GM21390 (cell line): ENCODE results near the gene STAG1.
A peak's percentile ranks its signal among the peaks of the same experiment; 100 is the strongest.
"Not testable (repeated sequence)": the region's sequence is repeated elsewhere in the genome, so short reads cannot be mapped to it uniquely, and the experiment has no call there.

Experiments
- ATAC-seq: cut with Tn5 transposase; IDR thresholded peaks from one replicate; pipeline ENCODE4 v1.9.1; 2021; ENCODE audit not compliant: unreplicated experiment

Gene STAG1

DNA sequence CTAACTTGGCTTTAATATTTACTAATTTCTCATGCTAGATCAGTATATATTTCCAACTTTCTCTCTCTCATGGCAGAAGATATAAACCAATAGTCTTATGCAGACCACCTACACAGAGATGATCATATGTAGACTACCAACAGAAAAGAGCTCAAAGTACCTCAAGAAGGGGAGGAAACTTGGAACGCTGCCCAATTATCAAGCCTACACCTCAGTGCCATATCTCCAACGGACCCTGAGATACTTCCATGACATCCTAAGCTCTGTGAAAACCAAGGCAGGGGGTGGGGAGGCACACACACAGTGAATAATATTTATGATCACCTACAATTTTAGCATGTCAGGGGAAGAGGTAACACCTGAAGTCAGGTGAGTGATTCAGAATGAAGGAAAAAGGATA is 100.6 kb downstream of the STAG1 start:
- ATAC-seq: no peak

DNA sequence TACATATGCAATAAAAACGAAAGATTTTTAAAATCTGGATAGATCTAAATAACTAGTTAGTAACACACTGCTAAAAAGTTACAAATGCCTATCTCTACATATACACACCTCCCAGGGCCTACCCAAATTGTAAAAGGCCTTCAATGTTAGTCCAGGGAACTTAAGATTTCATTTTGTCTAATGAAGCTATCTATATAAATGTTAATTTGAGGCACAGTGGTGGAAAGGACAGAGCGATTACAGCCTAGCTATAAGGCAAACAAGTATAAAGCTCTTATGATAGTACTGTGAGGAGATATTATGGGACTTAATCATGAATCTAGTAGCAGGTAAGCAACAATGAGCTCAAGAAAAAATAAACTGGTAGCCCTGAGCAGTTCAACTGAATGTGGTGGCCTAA is 101.7 kb downstream of the STAG1 start:
- ATAC-seq: no peak

DNA sequence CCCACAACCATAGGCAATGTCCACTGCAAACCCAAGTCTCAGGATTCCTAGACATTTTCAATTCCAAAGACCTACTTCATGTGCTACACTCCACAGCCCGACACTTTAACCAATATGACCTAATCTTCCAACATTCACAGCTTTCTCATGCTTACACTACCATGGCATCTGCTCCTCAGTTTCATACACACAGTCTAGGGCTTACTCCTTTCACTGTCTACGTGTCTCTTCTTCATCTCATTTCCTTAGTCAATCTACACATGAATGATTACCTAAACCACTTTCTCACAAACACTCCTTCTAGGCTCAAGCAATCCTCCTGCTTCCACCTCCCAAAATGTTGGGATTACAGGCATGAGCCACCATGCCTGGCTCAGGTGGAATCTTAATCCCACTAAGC is 106.3 kb downstream of the STAG1 start:
- peak; percentile 91 for ATAC-seq

DNA sequence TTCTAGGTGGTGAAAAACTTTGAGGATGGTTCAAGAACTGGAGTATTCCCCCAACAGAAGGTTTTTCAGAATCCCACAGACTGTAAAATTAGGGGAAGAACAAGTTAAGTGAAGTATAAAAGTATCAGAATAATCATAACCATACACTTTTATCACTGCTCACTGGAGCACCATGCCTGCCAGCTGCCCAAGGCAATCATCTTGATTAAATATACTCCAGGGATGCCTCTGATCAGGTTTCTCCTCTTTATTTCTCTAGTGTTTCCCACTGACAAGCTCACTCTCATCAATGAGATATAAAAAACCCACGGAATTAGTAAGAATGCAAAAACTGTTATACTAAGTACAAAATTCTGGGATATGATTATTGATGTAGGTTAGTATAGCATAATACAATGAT is 108.0 kb downstream of the STAG1 start:
- ATAC-seq: no peak

DNA sequence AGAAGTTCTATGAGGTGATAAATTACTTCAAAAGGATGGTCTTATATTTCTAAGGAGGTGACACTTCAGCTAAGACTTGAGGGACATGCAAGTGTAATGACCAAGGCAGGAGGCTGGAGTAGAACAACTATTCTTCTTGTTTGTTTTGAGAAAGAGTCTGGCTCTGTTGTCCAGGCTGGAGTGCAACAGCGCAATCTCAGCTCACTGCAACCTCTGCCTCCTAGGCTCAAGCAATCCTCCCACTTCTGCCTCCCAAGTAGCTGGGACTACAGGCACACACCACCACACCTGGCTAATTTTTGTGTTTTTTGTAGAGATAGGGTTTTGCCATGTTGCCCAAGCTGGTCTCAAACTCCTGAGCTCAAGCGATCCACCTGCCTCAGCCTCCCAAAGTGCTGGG is 108.8 kb downstream of the STAG1 start:
- not testable (repeated sequence) for ATAC-seq

DNA sequence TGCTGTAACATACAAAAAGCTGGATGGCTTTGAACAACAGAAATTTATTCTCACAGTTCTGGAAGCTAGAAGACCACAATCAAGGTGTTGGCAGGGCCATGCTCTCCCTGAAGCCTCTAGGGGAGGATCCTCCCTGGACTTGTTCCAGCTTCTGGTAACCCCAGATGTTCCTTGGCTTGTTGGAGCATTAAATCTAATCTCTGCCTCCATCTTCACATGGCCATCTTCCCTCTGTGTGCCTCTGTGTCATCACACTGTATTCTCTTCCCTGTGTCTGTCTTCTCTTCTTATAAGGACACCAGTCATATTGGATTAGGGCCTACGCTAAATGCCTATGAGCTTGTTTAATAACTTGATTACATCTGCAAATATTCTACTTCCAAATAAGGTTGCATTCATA is 109.5 kb downstream of the STAG1 start:
- no peak for ATAC-seq

DNA sequence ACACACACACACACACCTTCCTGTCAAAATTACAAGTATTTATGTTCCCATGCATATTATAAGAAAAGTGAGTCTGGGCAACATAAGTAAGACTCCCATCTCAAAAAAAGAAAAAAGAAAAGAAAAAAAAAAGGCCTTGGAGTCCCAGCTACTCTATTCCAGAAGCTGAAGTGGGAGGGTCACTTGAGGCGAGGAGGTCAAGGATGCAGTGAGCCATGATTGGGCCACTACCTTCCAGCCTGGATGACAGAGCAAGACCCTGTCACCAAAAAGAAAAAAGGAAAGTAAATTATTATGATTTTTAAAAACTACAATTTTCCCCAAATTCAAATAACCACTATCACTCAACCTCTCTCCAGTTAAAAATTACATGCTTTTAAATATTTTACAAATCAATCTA is 113.1 kb downstream of the STAG1 start:
- no peak for ATAC-seq

DNA sequence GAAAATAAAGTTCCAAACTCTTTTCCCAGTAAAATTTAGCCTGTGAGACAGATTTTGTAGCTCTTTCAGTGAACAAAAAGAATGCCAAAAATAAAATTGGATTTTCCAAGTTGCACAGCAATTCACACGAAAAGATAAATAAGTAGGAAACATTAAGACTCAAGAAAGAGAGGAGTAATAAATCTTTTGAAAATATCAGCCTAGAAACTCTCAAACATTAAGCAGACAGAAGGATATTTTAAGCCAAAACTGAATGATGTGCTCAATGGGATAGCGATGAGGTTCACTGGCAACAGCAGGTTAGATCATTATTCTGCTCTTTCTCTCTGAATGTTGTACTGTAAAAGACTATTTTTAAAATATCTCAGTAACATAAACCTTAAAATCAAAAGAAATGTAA is 115.0 kb downstream of the STAG1 start:
- no peak for ATAC-seq

DNA sequence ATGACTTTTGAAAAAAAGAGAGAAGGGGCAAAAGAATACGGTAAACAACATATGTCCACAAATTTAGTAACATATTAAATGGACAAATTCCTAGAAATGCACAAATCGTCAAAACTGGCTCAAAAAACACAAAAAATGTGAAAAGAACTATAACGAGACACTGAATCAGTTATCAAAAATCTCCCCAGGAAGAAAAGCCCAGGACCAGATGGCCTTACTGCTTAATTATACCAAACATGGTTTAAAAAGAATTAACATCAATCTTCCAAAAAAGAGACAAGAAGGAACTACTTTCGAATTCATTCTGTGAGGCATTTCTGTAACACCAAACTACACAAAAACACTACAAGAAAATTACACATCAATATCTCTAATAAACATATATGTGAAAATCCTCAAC is 117.4 kb downstream of the STAG1 start:
- ATAC-seq: no peak

DNA sequence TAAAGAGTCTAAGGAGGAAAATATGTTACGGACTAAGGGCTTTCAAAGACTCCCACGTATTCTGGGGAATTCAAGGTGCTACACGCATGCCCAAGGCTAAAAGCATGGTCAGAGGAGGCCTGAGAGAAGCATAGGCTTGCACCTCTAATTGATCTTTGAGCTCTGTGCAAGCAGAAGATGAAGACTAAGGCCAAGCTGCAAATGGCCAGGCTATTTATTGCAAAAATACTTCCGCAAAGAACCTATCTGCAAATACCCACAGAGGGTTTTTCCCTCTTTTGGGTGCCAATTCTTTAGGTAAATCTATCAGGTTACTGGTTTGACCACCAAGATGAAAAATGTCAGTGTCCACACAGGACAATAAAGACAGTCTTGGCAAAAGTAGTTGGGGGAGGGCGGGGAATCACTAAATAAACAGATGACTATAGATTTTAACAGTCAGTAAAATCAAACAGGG is 119.5 kb downstream of the STAG1 start:
- no peak for ATAC-seq

DNA sequence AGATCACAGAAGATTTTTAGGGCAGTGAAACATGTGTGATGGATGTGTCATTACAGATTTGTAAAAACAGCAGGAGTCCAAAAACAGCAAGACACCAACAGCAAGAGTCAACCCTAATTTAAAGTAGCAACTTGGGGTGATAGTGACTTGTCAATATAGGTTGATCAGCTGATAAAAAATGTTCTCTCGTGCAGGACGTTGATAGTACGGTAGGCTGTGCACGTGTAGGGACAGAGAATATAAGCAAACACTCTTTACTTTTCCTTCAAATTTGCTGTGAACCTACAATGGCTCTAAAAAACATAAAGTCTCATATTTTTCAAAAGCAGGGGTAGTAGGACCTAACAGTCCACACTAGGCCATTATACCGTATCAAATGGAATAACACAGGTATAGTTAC is 120.8 kb downstream of the STAG1 start:
- no peak for ATAC-seq

DNA sequence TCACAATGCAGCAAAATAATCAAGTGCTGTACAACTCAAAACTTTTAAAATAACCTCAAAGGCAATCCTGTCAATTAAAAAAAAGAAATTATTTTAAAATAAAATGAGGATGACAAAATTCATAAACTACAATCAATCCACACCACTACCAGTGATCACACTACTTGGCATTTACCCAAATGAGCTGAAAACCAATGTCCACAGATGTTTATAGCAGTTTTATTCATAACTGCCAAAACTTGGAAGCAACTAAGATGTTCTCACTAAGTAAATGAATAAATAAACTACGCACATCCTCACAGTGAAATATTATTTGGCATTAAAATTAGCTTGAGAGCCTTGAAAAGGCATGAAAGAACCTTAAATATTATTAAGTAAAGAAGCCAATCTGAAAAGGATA is 121.3 kb downstream of the STAG1 start:
- no peak for ATAC-seq

DNA sequence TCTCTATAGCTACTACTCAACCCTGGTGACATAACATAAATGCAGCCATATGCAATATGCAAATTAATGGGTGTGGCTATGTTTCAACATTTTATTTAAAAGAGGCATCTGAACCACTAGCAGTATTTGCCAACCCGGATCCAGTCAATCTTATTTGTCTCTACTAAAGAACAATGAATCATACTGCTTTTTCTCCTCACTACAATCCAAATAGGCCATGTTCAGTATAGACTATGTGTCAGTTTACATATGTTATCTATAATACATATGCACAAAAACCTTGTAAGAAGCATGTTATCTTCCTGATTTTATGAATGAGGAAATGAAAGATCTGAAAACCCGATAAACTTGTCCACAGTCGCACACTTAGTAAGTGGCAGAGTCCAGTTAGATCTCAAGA is 125.7 kb downstream of the STAG1 start:
- ATAC-seq: no peak

DNA sequence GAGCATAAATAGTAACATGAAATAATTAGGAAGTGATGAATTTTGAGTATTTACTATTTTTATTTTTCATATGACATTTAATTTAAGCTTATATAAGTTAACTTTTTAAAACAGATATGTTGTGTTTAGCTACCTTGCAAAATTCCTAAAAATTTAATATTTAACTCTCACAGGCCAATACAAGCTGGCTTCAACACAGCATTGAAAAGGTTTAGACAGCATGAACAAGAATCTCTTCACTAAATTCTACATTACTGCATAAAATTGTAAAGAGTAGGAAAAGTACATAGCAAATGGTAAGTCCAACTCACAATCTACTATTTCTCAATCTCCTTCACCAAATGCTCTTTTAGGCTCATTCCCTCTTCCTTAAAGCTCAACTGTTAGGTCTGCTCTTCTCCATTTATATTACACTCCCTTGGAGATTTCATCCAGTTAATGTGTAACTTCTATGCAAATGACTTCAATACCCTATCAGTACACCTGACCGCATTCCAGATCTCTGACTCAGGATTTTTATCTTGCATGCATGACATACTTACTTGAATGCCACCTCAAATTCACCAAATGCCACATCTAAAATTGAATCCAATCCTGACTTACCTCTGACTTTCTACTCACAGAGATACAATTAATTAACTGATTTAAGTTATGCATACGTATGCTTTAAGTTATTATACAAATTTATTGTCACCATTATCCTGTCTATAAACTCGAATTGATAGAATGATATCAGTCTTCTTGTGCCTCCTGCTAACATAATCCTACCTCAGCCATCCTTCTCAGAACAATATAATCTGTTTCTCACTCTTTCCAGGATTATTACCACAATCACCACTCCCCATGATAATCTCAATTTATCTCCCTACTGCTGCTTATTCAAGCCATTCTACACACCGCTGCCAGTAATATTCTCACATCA is 127.0 kb downstream of the STAG1 start:
- ATAC-seq: no peak

DNA sequence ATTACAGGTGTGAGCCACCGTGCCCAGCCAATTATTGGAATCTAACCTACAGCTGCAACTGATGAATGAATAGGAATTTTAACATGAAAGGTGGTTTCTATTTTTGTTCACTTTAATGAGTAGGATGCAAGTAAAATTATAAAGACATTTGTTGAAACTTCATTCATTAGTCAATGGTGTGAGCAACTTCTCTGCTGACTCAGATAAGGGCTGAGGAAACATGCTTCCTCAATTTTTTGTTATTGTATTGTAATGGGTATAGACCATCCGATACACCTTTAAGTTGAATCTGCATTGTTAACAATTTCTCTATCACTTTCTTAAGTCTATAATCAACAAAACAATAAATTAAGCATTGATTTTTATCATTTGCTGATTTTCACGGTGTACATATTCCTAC is 127.8 kb downstream of the STAG1 start:
- no peak for ATAC-seq

DNA sequence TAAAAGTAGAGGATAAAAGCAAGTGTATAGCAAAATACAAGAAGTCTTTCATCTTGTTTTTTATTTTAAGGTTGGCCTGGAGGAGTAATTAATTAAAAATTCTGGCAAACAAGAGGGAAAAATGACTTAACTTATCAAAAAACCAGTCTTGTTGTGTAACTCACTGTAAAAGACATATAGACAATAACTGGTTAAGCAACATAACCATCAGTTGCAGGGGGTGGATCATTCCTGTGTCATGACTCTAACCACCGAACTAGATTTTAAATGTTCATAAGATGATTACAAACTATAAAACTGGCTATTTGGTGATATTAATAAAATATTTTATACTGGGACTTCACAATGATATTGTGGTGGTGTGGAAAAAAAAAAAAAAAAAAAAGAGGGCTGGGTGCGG is 130.6 kb downstream of the STAG1 start:
- no peak for ATAC-seq

DNA sequence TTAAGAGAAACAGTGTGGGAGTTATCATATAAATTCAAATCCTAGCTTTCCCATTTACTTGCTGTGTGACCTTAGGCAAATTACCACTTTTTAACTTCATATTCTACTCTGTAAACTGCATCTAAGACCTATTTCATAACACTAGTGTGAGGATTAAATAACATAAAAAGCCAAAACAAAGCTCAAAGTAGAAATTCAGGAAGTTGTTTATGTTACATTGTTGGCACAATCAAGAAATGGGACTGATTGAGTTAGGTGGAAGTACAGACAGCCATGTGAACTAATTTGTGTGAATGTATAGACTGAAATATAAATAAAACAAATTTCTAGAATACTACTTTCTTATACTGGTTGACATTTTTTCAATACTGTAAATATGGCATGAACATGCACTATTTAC is 131.7 kb downstream of the STAG1 start:
- no peak for ATAC-seq

DNA sequence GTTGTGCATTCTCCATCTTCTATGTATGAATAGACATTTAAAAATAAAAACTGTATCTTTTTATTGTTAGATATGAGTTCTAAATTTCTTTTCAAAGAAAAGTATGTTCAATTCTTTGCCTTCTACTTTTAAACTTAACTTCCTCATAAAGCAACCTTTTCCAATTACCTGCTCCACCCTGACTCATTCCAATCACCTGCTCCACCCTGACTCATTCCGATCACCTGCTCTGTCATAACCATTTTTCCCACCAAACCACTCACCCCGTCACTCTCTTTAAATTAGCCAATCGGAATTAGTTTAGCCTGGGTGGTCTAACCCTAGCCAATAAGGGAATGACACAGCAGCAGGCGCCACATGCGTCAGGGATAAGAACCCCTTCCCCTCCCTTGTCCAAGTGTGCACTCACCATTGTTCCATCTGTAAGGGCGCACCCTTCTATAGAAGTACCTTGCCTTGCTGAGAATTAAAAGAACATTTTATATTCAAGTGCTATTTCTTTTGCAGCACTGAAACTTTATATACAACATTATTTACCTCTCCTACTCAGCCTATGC is 134.1 kb downstream of the STAG1 start:
- not testable (repeated sequence) for ATAC-seq

DNA sequence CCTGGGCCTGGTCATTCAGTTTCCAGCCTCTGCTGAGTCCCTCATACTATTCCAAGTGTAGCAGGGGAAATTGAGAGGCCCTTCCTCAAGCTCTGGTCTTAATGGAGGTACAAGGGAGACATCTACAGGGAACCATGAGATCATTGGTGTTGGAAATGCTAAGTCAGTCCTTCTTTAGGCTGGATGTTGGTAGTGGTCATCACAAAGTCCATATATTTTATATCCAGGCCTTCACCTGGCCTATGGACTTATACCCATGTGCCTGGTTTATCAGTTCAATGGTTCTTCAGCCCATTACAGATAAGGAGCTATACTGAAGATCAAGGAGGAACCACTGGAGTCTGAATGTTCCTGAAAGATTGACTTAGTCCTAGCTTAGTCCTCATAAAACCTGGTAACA is 135.0 kb downstream of the STAG1 start:
- ATAC-seq: no peak

DNA sequence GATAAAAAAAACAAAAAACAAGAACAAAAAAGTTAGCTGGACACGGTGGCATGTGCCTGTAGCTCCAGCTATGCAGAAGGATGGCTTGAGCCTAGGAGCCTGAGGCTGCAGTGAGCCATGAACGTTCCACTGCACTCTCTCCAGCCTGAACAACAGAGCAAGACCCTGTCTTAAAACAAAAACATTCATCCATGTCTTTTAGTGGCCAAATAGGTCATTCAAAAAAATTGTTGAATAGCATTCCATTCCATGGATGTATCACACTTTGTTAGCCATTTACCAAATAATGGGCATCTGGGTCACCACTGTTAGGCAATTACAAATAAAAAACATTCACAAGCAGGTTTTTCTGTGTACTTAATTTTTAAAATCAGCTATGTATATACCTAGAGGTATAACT is 139.7 kb downstream of the STAG1 start:
- ATAC-seq: no peak

DNA sequence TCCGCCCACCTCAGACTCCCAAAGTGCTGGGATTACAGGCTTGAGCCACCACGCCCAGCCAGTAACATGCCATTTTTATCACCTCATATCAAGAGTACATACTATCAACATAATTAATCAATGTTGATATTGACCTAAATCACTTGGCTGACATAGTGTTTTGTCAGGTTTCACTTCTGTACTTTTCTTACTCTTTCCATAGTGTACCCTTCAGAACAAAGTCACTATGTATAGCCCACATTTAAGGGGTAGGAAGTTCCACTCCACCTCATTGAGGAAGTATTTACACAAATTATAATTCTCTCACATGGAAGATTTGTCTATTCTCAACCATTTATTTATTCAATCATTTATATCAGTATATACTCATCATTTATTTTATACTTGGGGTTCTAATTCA is 145.2 kb downstream of the STAG1 start:
- no peak for ATAC-seq

DNA sequence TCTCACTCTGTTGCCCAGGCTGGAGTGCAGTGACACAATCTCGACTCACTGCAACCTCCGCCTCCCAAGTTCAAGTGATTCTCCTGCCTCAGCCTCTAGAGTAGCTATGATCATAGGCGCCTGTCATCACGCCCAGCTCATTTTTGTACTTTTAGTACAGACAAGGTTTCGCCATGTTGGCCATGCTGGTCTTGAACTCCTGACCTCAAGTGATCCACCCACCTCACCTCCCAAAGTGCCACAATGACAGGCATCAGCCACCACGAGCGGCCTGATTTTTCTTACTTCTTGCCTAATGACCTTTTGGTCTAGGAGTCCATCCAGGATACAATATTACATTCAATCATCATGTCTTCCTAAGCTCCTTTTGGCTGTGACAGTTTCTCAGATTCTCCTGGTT is 146.0 kb downstream of the STAG1 start:
- not testable (repeated sequence) for ATAC-seq

DNA sequence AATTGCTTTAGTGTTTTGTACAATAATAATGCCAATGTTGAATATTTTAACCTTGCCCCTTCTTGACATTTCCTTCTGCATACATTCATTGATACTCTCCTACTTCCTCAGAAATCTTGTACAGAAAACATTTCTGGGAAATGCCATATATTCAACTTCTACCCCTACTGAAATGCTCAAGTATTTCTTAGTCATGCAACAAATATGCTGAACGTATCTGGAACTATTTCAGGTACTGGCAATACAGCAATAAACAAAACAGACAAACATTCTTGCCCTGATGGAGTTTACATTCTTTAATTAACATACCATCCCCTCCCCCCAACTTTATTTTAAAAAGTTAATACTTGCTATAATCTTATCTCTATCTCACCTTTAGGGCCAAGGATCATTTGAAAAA is 147.2 kb downstream of the STAG1 start:
- no peak for ATAC-seq
